NCI-H345 treated with DMSO at 0.1 percent for 48 hours (cell line): ENCODE data around the gene ABCA3.
"Not testable (repeated sequence)": the region's sequence is repeated elsewhere in the genome, so short reads cannot be mapped to it uniquely, and the experiment has no call there.

Experiments used
- DNase-seq: peaks from one replicate; lab custom pipeline; 2025; ENCODE audit not compliant: unreplicated experiment; lab: John Stamatoyannopoulos, UW

ABCA3 gene

GRCh38 chr16:2340564-2341455 is at the start of gene ABCA3:
ABCA3 (minus strand) TSS chr16:2340728; CDS start chr16:2326466, 14,262 bp downstream.
- DNase-seq: peak; percentile 75

- peak; percentile 45 for DNase-seq
Measured at GRCh38 chr16:2388875-2389433, 48.4 kb upstream of the ABCA3 start.

- no peak for DNase-seq
Measured at GRCh38 chr16:2388139-2388874, 47.8 kb upstream of the ABCA3 start.

GRCh38 chr16:2386990-2387389 is 46.5 kb upstream of the ABCA3 start:
- no peak for DNase-seq

- DNase-seq: not testable (repeated sequence)
Measured at GRCh38 chr16:2385982-2386381, 45.5 kb upstream of the ABCA3 start.

- no peak for DNase-seq
Measured at GRCh38 chr16:2385190-2385836, 44.8 kb upstream of the ABCA3 start.

GRCh38 chr16:2384426-2384825 is 43.9 kb upstream of the ABCA3 start:
- DNase-seq: no peak

GRCh38 chr16:2383501-2383900 is 43.0 kb upstream of the ABCA3 start:
- no peak for DNase-seq

GRCh38 chr16:2374644-2375043 is 34.1 kb upstream of the ABCA3 start:
- DNase-seq: no peak

GRCh38 chr16:2373176-2373575 is 32.6 kb upstream of the ABCA3 start:
- DNase-seq: no peak

GRCh38 chr16:2372684-2373083 is 32.2 kb upstream of the ABCA3 start:
- no peak for DNase-seq

- DNase-seq: no peak
Measured at GRCh38 chr16:2371421-2371820, 30.9 kb upstream of the ABCA3 start.

GRCh38 chr16:2370721-2371120 is 30.2 kb upstream of the ABCA3 start:
- no peak for DNase-seq

- DNase-seq: no peak
Measured at GRCh38 chr16:2366660-2367309, 26.3 kb upstream of the ABCA3 start.

- no peak for DNase-seq
Measured at GRCh38 chr16:2365397-2366294, 25.1 kb upstream of the ABCA3 start.

- DNase-seq: no peak
Measured at GRCh38 chr16:2364638-2365210, 24.2 kb upstream of the ABCA3 start.

- no peak for DNase-seq
Measured at GRCh38 chr16:2362218-2362617, 21.7 kb upstream of the ABCA3 start.

- DNase-seq: no peak
Measured at GRCh38 chr16:2361129-2361528, 20.6 kb upstream of the ABCA3 start.

GRCh38 chr16:2359919-2360318 is 19.4 kb upstream of the ABCA3 start:
- no peak for DNase-seq
